SK-N-SH (cell line): ENCODE measurements around the gene DNAJC15. TPM values are rescaled to one million over a fixed set of nuclear protein-coding genes. Genes with fewer than 3 reads are reported as not detected.

Experiments used
- CTCF ChIA-PET: fragments of 300-600, 350-600 bp; formaldehyde crosslinking; extraction: SDS; loops from one replicate; lab custom pipeline; 2021; lab: Yijun Ruan, JAX
- POLR2A ChIA-PET: fragments of 350-600 bp; sonication (Branson Sonifier 250); formaldehyde crosslinking; extraction: SDS; loops from one replicate; lab custom pipeline; 2020; ENCODE audit warnings: antibody characterized with exemption, inconsistent platforms; lab: Yijun Ruan, JAX
- DNase-seq: peaks from one replicate; pipeline ENCODE4 v3.0.0; 2012
- H2AFZ ChIP-seq: fragments of 200-600 bp; sonication (generic); 2 replicates; pipeline ENCODE4 v1.8.1; 2016; ENCODE audit warnings: antibody characterized with exemption, mild to moderate bottlenecking, low read depth
- H3F3A ChIP-seq: fragments of 200-600 bp; sonication (generic); replicated peaks from 2 replicates; pipeline ENCODE3; 2016; ENCODE audit warnings: antibody characterized with exemption, mild to moderate bottlenecking; ENCODE audit not compliant: insufficient read depth
- H3K27ac ChIP-seq, 2 experiments: fragments of 200-500 bp in 1 of 2; fragments of 200-600 bp in 1 of 2; sonication (Bioruptor generic) in 1 of 2; sonication (generic), shearing (Covaris generic) in 1 of 2; 2 replicates each; pipeline versions ENCODE4 v1.5.1 to v1.6.1; 2014 to 2016; ENCODE audit warnings: low read depth in 2 of 2, inconsistent platforms in 1 of 2, low read length in 1 of 2, mild to moderate bottlenecking in 1 of 2, mixed read lengths in 1 of 2
- H3K27me3 ChIP-seq: fragments of 200-600 bp; sonication (generic), shearing (Covaris generic); 2 replicates; pipeline ENCODE4 v1.6.1; 2016; ENCODE audit warnings: mixed run types; ENCODE audit not compliant: insufficient read depth
- H3K36me3 ChIP-seq, 2 experiments: fragments of 200-500 bp in 1 of 2; fragments of 200-600 bp in 1 of 2; sonication (Bioruptor generic) in 1 of 2; sonication (generic) in 1 of 2; replicated peaks in 1 of 2; 2 replicates each; pipeline versions ENCODE3 to v1.5.1; 2014 to 2016; ENCODE audit warnings: low read length in 1 of 2, mild to moderate bottlenecking in 1 of 2; ENCODE audit not compliant: insufficient read depth in 2 of 2, control insufficient read depth in 1 of 2
- H3K4me1 ChIP-seq, 2 experiments: fragments of 200-500 bp in 1 of 2; fragments of 200-600 bp in 1 of 2; sonication (Bioruptor generic) in 1 of 2; sonication (generic), shearing (Covaris generic) in 1 of 2; 2 replicates each; pipeline versions ENCODE4 v1.5.1 to v1.6.1; 2014 to 2016; ENCODE audit warnings: low read depth in 1 of 2, low read length in 1 of 2, mixed run types in 1 of 2; ENCODE audit not compliant: insufficient read depth in 2 of 2, control insufficient read depth in 1 of 2
- H3K4me2 ChIP-seq: fragments of 200-600 bp; sonication (generic), shearing (Covaris generic); 2 replicates; pipeline ENCODE4 v1.6.1; 2017; ENCODE audit warnings: mixed run types
- H3K4me3 ChIP-seq, 2 experiments: fragments of 200-500 bp in 1 of 2; fragments of 200-600 bp in 1 of 2; sonication (Bioruptor generic) in 1 of 2; sonication (generic), shearing (Covaris generic) in 1 of 2; 2 replicates each; pipeline versions ENCODE4 v1.5.1 to v1.8.1; 2014 to 2016; ENCODE audit warnings: low read depth in 2 of 2, inconsistent platforms in 1 of 2, low read length in 1 of 2, mild to moderate bottlenecking in 1 of 2, mixed read lengths in 1 of 2, moderate library complexity in 1 of 2
- H3K79me2 ChIP-seq: fragments of 200-600 bp; sonication (generic); 2 replicates; pipeline ENCODE4 v1.8.1; 2017; ENCODE audit warnings: mild to moderate bottlenecking; ENCODE audit not compliant: insufficient read depth
- H3K9ac ChIP-seq: fragments of 200-600 bp; sonication (generic); 2 replicates; pipeline ENCODE4 v1.6.1; 2017; ENCODE audit warnings: mixed run types
- H3K9me2 ChIP-seq: fragments of 200-600 bp; sonication (generic); 2 replicates; pipeline ENCODE4 v1.6.1; 2017; ENCODE audit warnings: mixed run types
- H3K9me3 ChIP-seq: fragments of 200-600 bp; sonication (generic); 2 replicates; pipeline ENCODE4 v1.6.1; 2017; ENCODE audit warnings: mixed run types, mild to moderate bottlenecking, moderate library complexity
- H4K20me1 ChIP-seq: fragments of 200-600 bp; sonication (generic); 2 replicates; pipeline ENCODE4 v1.6.1; 2017; ENCODE audit warnings: mild to moderate bottlenecking, mixed run types; ENCODE audit not compliant: insufficient read depth
- ELF1 ChIP-seq: IDR thresholded peaks from 2 replicates; pipeline ENCODE4 v1.4.0; 2012
- EP300 ChIP-seq, 2 experiments: IDR thresholded peaks; 2 replicates each; pipeline versions ENCODE4 v1.4.0 to v1.6.1; 2012; ENCODE audit warnings: borderline replicate concordance in 1 of 2, low read depth in 1 of 2, low read length in 1 of 2
- EZH2phosphoT487 ChIP-seq: fragments of 200-600 bp; sonication (generic); IDR thresholded peaks from 2 replicates; pipeline ENCODE4 v1.6.1; 2017; ENCODE audit warnings: low read depth, mixed run types, mild to moderate bottlenecking, antibody characterized with exemption, moderate library complexity, borderline replicate concordance
- JUND ChIP-seq: IDR thresholded peaks from 2 replicates; pipeline ENCODE4 v1.4.0; 2012
- MEF2A ChIP-seq: IDR thresholded peaks from 2 replicates; pipeline ENCODE4 v1.4.0; 2012; ENCODE audit warnings: low read depth, borderline replicate concordance
- NFIC ChIP-seq: IDR thresholded peaks from 2 replicates; pipeline ENCODE4 v1.4.0; 2012; ENCODE audit warnings: borderline replicate concordance
- NRF1 ChIP-seq: IDR thresholded peaks from 2 replicates; pipeline ENCODE4 v1.6.1; 2012; ENCODE audit warnings: low read depth, mild to moderate bottlenecking, low read length
- POLR2AphosphoS5 ChIP-seq: IDR thresholded peaks from 2 replicates; pipeline ENCODE4 v1.6.1; 2012; ENCODE audit warnings: low read depth, low read length
- RCOR1 ChIP-seq: fragments of 150-350 bp; IDR thresholded peaks from 2 replicates; pipeline ENCODE4 v1.6.1; 2017; ENCODE audit warnings: antibody characterized with exemption, low read length
- RXRA ChIP-seq: IDR thresholded peaks from 2 replicates; pipeline ENCODE4 v1.4.0; 2012; ENCODE audit warnings: low read depth, mild to moderate bottlenecking, borderline replicate concordance
- SIN3A ChIP-seq: IDR thresholded peaks from 2 replicates; pipeline ENCODE4 v1.6.1; 2012; ENCODE audit warnings: low read depth, mild to moderate bottlenecking, low read length, moderate library complexity, borderline replicate concordance
- SMC3 ChIP-seq: IDR thresholded peaks from 2 replicates; pipeline ENCODE4 v1.6.1; 2012; ENCODE audit warnings: low read depth, low read length, improper control_type of control experiment
- TAF1 ChIP-seq: IDR thresholded peaks from 2 replicates; pipeline ENCODE4 v1.6.1; 2012; ENCODE audit warnings: low read depth, mild to moderate bottlenecking, low read length, moderate library complexity, borderline replicate concordance
- TEAD4 ChIP-seq: IDR thresholded peaks from 2 replicates; pipeline ENCODE4 v1.4.0; 2012; ENCODE audit warnings: mild to moderate bottlenecking, borderline replicate concordance; ENCODE audit not compliant: insufficient read depth
- WGBS: methylation state at CpG from one replicate; pipeline ENCODE4 v1.1.6; 2017; ENCODE audit warnings: low lambda C conversion rate; 5-methylcytosine and 5-hydroxymethylcytosine counted together
- polyA plus RNA-seq, 3 experiments: library from polyadenylated mRNA; depleted of rRNA; stranded (reverse); fragments of >200 nt; gene quantifications; 2 replicates each; pipeline ENCODE4 v1.2.3, GENCODE V29; 2012
- TF ChIP-seq, protein P1 (sequence below): fragments of 150-350 bp; IDR thresholded peaks from 2 replicates; pipeline ENCODE4 v1.6.1; 2016; ENCODE audit warnings: mild to moderate bottlenecking, low read depth, low read length
- TF ChIP-seq, protein P2 (sequence below): IDR thresholded peaks from 2 replicates; pipeline ENCODE4 v1.6.1; 2012; ENCODE audit warnings: mild to moderate bottlenecking, low read depth, low read length, moderate library complexity
- TF ChIP-seq, protein P3 (sequence below): IDR thresholded peaks from 2 replicates; pipeline ENCODE4; 2012
- TF ChIP-seq, protein P4 (sequence below): IDR thresholded peaks from 2 replicates; pipeline ENCODE4 v1.4.0; 2012; ENCODE audit warnings: low read depth, borderline replicate concordance
- TF ChIP-seq, protein P5 (sequence below): fragments of 200-600 bp; sonication (generic); IDR thresholded peaks from 2 replicates; pipeline ENCODE4 v1.6.1; 2017; ENCODE audit warnings: antibody characterized with exemption, mild to moderate bottlenecking, moderate library complexity

Gene DNAJC15
- polyA plus RNA-seq, 1 of the 3 experiments (the other 2 are of a cell fraction): 18.4 TPM

DNA sequence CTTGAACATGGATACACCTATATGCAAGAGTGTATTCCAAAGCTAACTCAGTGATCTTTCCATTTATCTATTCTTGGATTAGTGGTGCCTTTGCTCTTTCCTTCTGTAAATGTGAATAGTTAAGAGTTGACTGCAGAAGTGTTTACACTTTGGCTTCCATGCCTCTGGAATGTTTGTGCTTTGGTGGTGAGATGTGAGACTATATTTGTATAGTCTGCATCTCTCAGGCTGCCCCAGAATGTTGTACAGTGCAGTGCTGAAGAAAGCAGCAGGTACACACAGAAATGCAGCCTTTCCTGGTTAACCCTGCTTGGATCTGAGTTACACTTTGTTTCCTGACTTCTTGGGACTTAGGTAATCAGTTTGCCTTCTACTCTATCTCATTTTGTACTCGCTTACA is 90.2 kb downstream of the DNAJC15 start:
- TF ChIP-seq NRF1: no peak
- WGBS: 72% methylated on average over 1 of the region's 1 CpG

DNA sequence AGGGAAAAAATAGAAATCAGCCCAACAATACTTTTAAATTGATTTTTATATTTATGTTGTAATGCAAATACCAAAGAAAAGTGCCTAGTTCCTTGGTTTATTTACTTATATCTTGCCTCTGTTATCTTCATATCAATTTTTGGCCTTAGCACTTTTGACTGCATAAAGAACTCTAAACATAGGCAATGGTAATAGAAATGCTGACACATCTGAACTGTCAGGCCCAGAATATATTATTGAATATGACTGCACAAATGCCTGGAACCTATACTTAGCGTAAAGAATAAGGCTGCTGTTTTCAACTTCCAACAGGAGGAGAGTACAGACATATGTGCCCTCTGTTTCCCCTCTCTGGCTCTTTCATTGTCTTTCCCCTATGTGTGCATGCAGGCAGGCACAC is 91.1 kb downstream of the DNAJC15 start:
- Histone ChIP-seq H3K9ac (no peak overlapping the region), H3K79me2 (no peaks in the 10 kb centered on the region), H3K27ac (no peak overlapping the region), H3K9me2 (no peaks in the 10 kb centered on the region), H3K4me3 (no peak overlapping the region), H3K9me3 (no peaks in the 10 kb centered on the region), H3K36me3 (no peaks in the 10 kb centered on the region), H2AFZ (no peak overlapping the region), H3K4me1 (no peaks in the 10 kb centered on the region; a peak in 1 of 4 replicates), H3F3A (no peaks in the 10 kb centered on the region), H3K4me2 (no peak overlapping the region), H3K27me3 (no peaks in the 10 kb centered on the region), H4K20me1 (no peaks in the 10 kb centered on the region)
- 90% methylated on average over 1 of the region's 1 CpG for WGBS
- no peak for DNase-seq
- ChIA-PET POLR2A (no interaction called here), CTCF (no interaction called here)
- TF ChIP-seq, protein P1, sequence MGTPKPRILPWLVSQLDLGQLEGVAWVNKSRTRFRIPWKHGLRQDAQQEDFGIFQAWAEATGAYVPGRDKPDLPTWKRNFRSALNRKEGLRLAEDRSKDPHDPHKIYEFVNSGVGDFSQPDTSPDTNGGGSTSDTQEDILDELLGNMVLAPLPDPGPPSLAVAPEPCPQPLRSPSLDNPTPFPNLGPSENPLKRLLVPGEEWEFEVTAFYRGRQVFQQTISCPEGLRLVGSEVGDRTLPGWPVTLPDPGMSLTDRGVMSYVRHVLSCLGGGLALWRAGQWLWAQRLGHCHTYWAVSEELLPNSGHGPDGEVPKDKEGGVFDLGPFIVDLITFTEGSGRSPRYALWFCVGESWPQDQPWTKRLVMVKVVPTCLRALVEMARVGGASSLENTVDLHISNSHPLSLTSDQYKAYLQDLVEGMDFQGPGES: no peak
- TF ChIP-seq SIN3A: no peak
- TF ChIP-seq, protein P2, sequence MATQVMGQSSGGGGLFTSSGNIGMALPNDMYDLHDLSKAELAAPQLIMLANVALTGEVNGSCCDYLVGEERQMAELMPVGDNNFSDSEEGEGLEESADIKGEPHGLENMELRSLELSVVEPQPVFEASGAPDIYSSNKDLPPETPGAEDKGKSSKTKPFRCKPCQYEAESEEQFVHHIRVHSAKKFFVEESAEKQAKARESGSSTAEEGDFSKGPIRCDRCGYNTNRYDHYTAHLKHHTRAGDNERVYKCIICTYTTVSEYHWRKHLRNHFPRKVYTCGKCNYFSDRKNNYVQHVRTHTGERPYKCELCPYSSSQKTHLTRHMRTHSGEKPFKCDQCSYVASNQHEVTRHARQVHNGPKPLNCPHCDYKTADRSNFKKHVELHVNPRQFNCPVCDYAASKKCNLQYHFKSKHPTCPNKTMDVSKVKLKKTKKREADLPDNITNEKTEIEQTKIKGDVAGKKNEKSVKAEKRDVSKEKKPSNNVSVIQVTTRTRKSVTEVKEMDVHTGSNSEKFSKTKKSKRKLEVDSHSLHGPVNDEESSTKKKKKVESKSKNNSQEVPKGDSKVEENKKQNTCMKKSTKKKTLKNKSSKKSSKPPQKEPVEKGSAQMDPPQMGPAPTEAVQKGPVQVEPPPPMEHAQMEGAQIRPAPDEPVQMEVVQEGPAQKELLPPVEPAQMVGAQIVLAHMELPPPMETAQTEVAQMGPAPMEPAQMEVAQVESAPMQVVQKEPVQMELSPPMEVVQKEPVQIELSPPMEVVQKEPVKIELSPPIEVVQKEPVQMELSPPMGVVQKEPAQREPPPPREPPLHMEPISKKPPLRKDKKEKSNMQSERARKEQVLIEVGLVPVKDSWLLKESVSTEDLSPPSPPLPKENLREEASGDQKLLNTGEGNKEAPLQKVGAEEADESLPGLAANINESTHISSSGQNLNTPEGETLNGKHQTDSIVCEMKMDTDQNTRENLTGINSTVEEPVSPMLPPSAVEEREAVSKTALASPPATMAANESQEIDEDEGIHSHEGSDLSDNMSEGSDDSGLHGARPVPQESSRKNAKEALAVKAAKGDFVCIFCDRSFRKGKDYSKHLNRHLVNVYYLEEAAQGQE: no peak
- TF ChIP-seq MEF2A: no peak
- no peak for TF ChIP-seq POLR2AphosphoS5
- TF ChIP-seq RCOR1: no peak
- TF ChIP-seq, protein P3, sequence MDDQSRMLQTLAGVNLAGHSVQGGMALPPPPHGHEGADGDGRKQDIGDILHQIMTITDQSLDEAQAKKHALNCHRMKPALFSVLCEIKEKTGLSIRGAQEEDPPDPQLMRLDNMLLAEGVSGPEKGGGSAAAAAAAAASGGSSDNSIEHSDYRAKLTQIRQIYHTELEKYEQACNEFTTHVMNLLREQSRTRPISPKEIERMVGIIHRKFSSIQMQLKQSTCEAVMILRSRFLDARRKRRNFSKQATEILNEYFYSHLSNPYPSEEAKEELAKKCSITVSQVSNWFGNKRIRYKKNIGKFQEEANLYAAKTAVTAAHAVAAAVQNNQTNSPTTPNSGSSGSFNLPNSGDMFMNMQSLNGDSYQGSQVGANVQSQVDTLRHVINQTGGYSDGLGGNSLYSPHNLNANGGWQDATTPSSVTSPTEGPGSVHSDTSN: no peak
- no peak for TF ChIP-seq NRF1
- TF ChIP-seq NFIC: no peak
- TF ChIP-seq SMC3: no peak
- TF ChIP-seq ELF1: no peak
- TF ChIP-seq, protein P4, sequence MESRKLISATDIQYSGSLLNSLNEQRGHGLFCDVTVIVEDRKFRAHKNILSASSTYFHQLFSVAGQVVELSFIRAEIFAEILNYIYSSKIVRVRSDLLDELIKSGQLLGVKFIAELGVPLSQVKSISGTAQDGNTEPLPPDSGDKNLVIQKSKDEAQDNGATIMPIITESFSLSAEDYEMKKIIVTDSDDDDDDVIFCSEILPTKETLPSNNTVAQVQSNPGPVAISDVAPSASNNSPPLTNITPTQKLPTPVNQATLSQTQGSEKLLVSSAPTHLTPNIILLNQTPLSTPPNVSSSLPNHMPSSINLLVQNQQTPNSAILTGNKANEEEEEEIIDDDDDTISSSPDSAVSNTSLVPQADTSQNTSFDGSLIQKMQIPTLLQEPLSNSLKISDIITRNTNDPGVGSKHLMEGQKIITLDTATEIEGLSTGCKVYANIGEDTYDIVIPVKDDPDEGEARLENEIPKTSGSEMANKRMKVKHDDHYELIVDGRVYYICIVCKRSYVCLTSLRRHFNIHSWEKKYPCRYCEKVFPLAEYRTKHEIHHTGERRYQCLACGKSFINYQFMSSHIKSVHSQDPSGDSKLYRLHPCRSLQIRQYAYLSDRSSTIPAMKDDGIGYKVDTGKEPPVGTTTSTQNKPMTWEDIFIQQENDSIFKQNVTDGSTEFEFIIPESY: no peak
- no peak for TF ChIP-seq JUND
- no peak for TF ChIP-seq TAF1
- TF ChIP-seq, protein P5, sequence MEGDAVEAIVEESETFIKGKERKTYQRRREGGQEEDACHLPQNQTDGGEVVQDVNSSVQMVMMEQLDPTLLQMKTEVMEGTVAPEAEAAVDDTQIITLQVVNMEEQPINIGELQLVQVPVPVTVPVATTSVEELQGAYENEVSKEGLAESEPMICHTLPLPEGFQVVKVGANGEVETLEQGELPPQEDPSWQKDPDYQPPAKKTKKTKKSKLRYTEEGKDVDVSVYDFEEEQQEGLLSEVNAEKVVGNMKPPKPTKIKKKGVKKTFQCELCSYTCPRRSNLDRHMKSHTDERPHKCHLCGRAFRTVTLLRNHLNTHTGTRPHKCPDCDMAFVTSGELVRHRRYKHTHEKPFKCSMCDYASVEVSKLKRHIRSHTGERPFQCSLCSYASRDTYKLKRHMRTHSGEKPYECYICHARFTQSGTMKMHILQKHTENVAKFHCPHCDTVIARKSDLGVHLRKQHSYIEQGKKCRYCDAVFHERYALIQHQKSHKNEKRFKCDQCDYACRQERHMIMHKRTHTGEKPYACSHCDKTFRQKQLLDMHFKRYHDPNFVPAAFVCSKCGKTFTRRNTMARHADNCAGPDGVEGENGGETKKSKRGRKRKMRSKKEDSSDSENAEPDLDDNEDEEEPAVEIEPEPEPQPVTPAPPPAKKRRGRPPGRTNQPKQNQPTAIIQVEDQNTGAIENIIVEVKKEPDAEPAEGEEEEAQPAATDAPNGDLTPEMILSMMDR: no peak
- TF ChIP-seq EP300 (IDR thresholded peaks at IDR 0.05; ENCODE audit: borderline replicate concordance in 1 of 2, low read depth in 1 of 2, low read length in 1 of 2): no peak
- no peak for TF ChIP-seq RXRA
- TF ChIP-seq EZH2phosphoT487: no peak
- no peak for TF ChIP-seq TEAD4

More for the DNA sequence above, 90.2 kb downstream of the DNAJC15 start:
- Histone ChIP-seq H3K4me3 (no peak overlapping the region), H4K20me1 (no peaks in the 10 kb centered on the region), H3K9me2 (no peaks in the 10 kb centered on the region), H3K36me3 (no peaks in the 10 kb centered on the region), H2AFZ (no peak overlapping the region), H3K4me1 (no peaks in the 10 kb centered on the region; a peak in 1 of 4 replicates), H3K4me2 (no peak overlapping the region), H3K27ac (no peak overlapping the region), H3K9ac (no peak overlapping the region), H3K27me3 (no peaks in the 10 kb centered on the region), H3F3A (no peaks in the 10 kb centered on the region), H3K9me3 (no peaks in the 10 kb centered on the region), H3K79me2 (no peaks in the 10 kb centered on the region)
- POLR2A ChIA-PET: no interaction called here
- CTCF ChIA-PET: no interaction called here
- no peak for DNase-seq
